Karpas-422 (cell line): ENCODE results near the gene ICE1. TPM values are rescaled to one million over a fixed set of nuclear protein-coding genes. Genes with fewer than 3 reads are reported as not detected.

Experiments
- DNase-seq: peaks from one replicate; pipeline ENCODE4 v3.0.0-alpha.2; 2015
- H2AFZ ChIP-seq: fragments of 200-600 bp; sonication (generic); 2 replicates; pipeline ENCODE4 v1.6.1; 2014; ENCODE audit warnings: antibody characterized with exemption, low read length, mixed read lengths
- H3K27ac ChIP-seq: fragments of 200-600 bp; sonication (generic); 2 replicates; pipeline ENCODE4 v1.5.1; 2014; ENCODE audit warnings: mild to moderate bottlenecking, low read length, moderate library complexity
- H3K27me3 ChIP-seq: fragments of 200-600 bp; sonication (generic); 2 replicates; pipeline ENCODE4 v1.6.1; 2014; ENCODE audit warnings: low read length, mixed read lengths
- H3K36me3 ChIP-seq: fragments of 200-600 bp; sonication (generic); 2 replicates; pipeline ENCODE4 v1.6.1; 2014; ENCODE audit warnings: low read length, mixed read lengths; ENCODE audit not compliant: insufficient read depth
- H3K4me1 ChIP-seq: fragments of 200-600 bp; sonication (generic); 2 replicates; pipeline ENCODE4 v1.6.1; 2014; ENCODE audit warnings: mild to moderate bottlenecking, low read length, mixed read lengths
- H3K4me2 ChIP-seq: fragments of 200-600 bp; sonication (generic); 2 replicates; pipeline ENCODE4 v1.6.1; 2014; ENCODE audit warnings: low read length, low read depth, mild to moderate bottlenecking; ENCODE audit not compliant: poor library complexity, severe bottlenecking
- H3K4me3 ChIP-seq: fragments of 200-600 bp; sonication (generic); 2 replicates; pipeline ENCODE4 v1.5.1; 2014; ENCODE audit warnings: mild to moderate bottlenecking, antibody characterized with exemption, low read length, mixed read lengths
- H3K79me2 ChIP-seq: fragments of 200-600 bp; sonication (generic); 2 replicates; pipeline ENCODE4 v1.6.1; 2014; ENCODE audit warnings: mild to moderate bottlenecking, low read length, mixed read lengths
- H3K9ac ChIP-seq: fragments of 200-600 bp; sonication (generic); 2 replicates; pipeline ENCODE4 v1.6.0; 2014; ENCODE audit warnings: low read length
- H3K9me2 ChIP-seq: fragments of 200-600 bp; sonication (generic), shearing (Covaris generic); replicated peaks from 2 replicates; pipeline ENCODE4 v1.6.0; 2014; ENCODE audit warnings: mild to moderate bottlenecking, low read length, moderate library complexity; ENCODE audit not compliant: insufficient read depth
- H3K9me3 ChIP-seq: fragments of 300-700, 200-600 bp; sonication (generic); 2 replicates; pipeline ENCODE4 v1.6.1; 2014; ENCODE audit warnings: low read length, mixed read lengths
- H4K20me1 ChIP-seq: fragments of 200-600 bp; sonication (generic); 2 replicates; pipeline ENCODE4 v1.6.1; 2014; ENCODE audit warnings: mild to moderate bottlenecking, antibody characterized with exemption, low read length, low read depth; ENCODE audit not compliant: insufficient read depth
- total RNA-seq: library from RNA; depleted of rRNA; stranded (reverse); fragments of >200 nt; shearing (Covaris generic); gene quantifications from 2 replicates; pipeline ENCODE4 v1.2.3, GENCODE V29; 2014; ENCODE audit warnings: low replicate concordance; rRNA removed

ICE1 gene
- 20.9 and 30.3 TPM in 2 replicates for total RNA-seq

GRCh38 chr5:5421961-5422818 lies at the start of gene ICE1:
Gene ICE1, plus strand, starts transcription at chr5:5422677. Its CDS starts 239 bp downstream, at chr5:5422916.
- peaks cover 47% of the 10 kb centered on the region for H3K79me2 ChIP-seq
- H3K9ac ChIP-seq: peak within 1 kb of the TSS; percentile 94
- H3K9me3 ChIP-seq: no peaks in the 10 kb centered on the region
- H3K27ac ChIP-seq: peak within 1 kb of the TSS; percentile 76
- no peaks in the 10 kb centered on the region for H3K27me3 ChIP-seq
- peaks cover 30% of the 10 kb centered on the region for H3K4me1 ChIP-seq
- peak within 1 kb of the TSS; percentile 97 for H3K4me3 ChIP-seq
- no peaks in the 10 kb centered on the region for H3K9me2 ChIP-seq
- peak within 1 kb of the TSS; percentile 91 for H3K4me2 ChIP-seq
- DNase-seq: peak; percentile 98
- peaks cover 29% of the 10 kb centered on the region for H4K20me1 ChIP-seq
- H3K36me3 ChIP-seq: peaks cover 6% of the 10 kb centered on the region; the same call in 1 of the 2 replicates
- peak within 1 kb of the TSS; percentile 75 for H2AFZ ChIP-seq

GRCh38 chr5:5372930-5373329 lies 49.5 kb upstream of the ICE1 start:
- no peak overlapping the region for H3K4me3 ChIP-seq
- H4K20me1 ChIP-seq: no peaks in the 10 kb centered on the region
- no peaks in the 10 kb centered on the region for H3K36me3 ChIP-seq
- H3K9me2 ChIP-seq: no peaks in the 10 kb centered on the region
- no peak overlapping the region for H2AFZ ChIP-seq
- H3K9me3 ChIP-seq: no peaks in the 10 kb centered on the region
- no peak overlapping the region for H3K9ac ChIP-seq
- H3K79me2 ChIP-seq: no peaks in the 10 kb centered on the region
- no peak overlapping the region for H3K4me2 ChIP-seq
- DNase-seq: no peak
- no peak overlapping the region for H3K27ac ChIP-seq
- no peaks in the 10 kb centered on the region for H3K27me3 ChIP-seq
- no peaks in the 10 kb centered on the region for H3K4me1 ChIP-seq

- Histone ChIP-seq H3K79me2 (no peaks in the 10 kb centered on the region), H3K4me2 (no peak overlapping the region), H3K4me1 (no peaks in the 10 kb centered on the region), H4K20me1 (no peaks in the 10 kb centered on the region), H2AFZ (no peak overlapping the region), H3K4me3 (no peak overlapping the region), H3K36me3 (no peaks in the 10 kb centered on the region), H3K9me3 (no peaks in the 10 kb centered on the region), H3K9ac (no peak overlapping the region), H3K27ac (no peak overlapping the region), H3K27me3 (no peaks in the 10 kb centered on the region), H3K9me2 (no peaks in the 10 kb centered on the region)
- no peak for DNase-seq
Observed at GRCh38 chr5:5373351-5373989, 49.0 kb upstream of the ICE1 start.

GRCh38 chr5:5374009-5374715 lies 48.3 kb upstream of the ICE1 start:
- H2AFZ ChIP-seq: no peak overlapping the region
- H3K4me1 ChIP-seq: no peaks in the 10 kb centered on the region
- no peaks in the 10 kb centered on the region for H3K27me3 ChIP-seq
- no peak overlapping the region for H3K27ac ChIP-seq
- no peaks in the 10 kb centered on the region for H3K79me2 ChIP-seq
- H3K9me3 ChIP-seq: no peaks in the 10 kb centered on the region
- H3K4me3 ChIP-seq: no peak overlapping the region
- no peak overlapping the region for H3K9ac ChIP-seq
- H3K4me2 ChIP-seq: no peak overlapping the region
- H3K9me2 ChIP-seq: no peaks in the 10 kb centered on the region
- no peaks in the 10 kb centered on the region for H4K20me1 ChIP-seq
- no peak for DNase-seq
- H3K36me3 ChIP-seq: no peaks in the 10 kb centered on the region

- no peak overlapping the region for H3K4me2 ChIP-seq
- no peak overlapping the region for H3K27ac ChIP-seq
- H4K20me1 ChIP-seq: no peaks in the 10 kb centered on the region
- H3K9me2 ChIP-seq: no peaks in the 10 kb centered on the region
- H3K9me3 ChIP-seq: no peaks in the 10 kb centered on the region
- no peak overlapping the region for H3K9ac ChIP-seq
- H2AFZ ChIP-seq: no peak overlapping the region
- no peaks in the 10 kb centered on the region for H3K27me3 ChIP-seq
- H3K4me3 ChIP-seq: no peak overlapping the region
- no peaks in the 10 kb centered on the region for H3K36me3 ChIP-seq
- H3K79me2 ChIP-seq: no peaks in the 10 kb centered on the region
- no peaks in the 10 kb centered on the region for H3K4me1 ChIP-seq
- no peak for DNase-seq
Observed at GRCh38 chr5:5377780-5378179, 44.7 kb upstream of the ICE1 start.

GRCh38 chr5:5378531-5378930 lies 43.9 kb upstream of the ICE1 start:
- Histone ChIP-seq H4K20me1 (no peaks in the 10 kb centered on the region), H3K27ac (no peak overlapping the region), H3K9ac (no peak overlapping the region), H3K9me2 (no peaks in the 10 kb centered on the region), H3K4me2 (no peak overlapping the region), H3K27me3 (no peaks in the 10 kb centered on the region), H3K4me1 (no peaks in the 10 kb centered on the region), H3K36me3 (no peaks in the 10 kb centered on the region), H3K4me3 (no peak overlapping the region), H2AFZ (no peak overlapping the region), H3K9me3 (no peaks in the 10 kb centered on the region), H3K79me2 (no peaks in the 10 kb centered on the region)
- no peak for DNase-seq

- Histone ChIP-seq H2AFZ (no peak overlapping the region), H3K27me3 (no peaks in the 10 kb centered on the region), H4K20me1 (no peaks in the 10 kb centered on the region), H3K4me2 (no peak overlapping the region), H3K9ac (no peak overlapping the region), H3K9me2 (no peaks in the 10 kb centered on the region), H3K4me3 (no peak overlapping the region), H3K9me3 (no peaks in the 10 kb centered on the region), H3K27ac (no peak overlapping the region), H3K4me1 (no peaks in the 10 kb centered on the region), H3K79me2 (no peaks in the 10 kb centered on the region), H3K36me3 (no peaks in the 10 kb centered on the region)
- DNase-seq: no peak
Observed at GRCh38 chr5:5380298-5380697, 42.2 kb upstream of the ICE1 start.

- H3K4me1 ChIP-seq: no peaks in the 10 kb centered on the region
- no peak overlapping the region for H3K27ac ChIP-seq
- no peak overlapping the region for H2AFZ ChIP-seq
- no peaks in the 10 kb centered on the region for H3K27me3 ChIP-seq
- no peaks in the 10 kb centered on the region for H3K79me2 ChIP-seq
- H3K9ac ChIP-seq: no peak overlapping the region
- H4K20me1 ChIP-seq: no peaks in the 10 kb centered on the region
- H3K36me3 ChIP-seq: no peaks in the 10 kb centered on the region
- no peak overlapping the region for H3K4me2 ChIP-seq
- no peaks in the 10 kb centered on the region for H3K9me2 ChIP-seq
- H3K9me3 ChIP-seq: no peaks in the 10 kb centered on the region
- H3K4me3 ChIP-seq: no peak overlapping the region
- no peak for DNase-seq
Observed at GRCh38 chr5:5381310-5381913, 41.1 kb upstream of the ICE1 start.
